HK-2 (cell line): ENCODE data around the gene MYCBP.
"Not testable (repeated sequence)": the region's sequence is repeated elsewhere in the genome, so short reads cannot be mapped to it uniquely, and the experiment has no call there.

Experiments used
- DNase-seq: peaks from one replicate; pipeline ENCODE4 v3.0.0-alpha.2; 2018; ENCODE audit not compliant: unreplicated experiment

Gene MYCBP, protein sequence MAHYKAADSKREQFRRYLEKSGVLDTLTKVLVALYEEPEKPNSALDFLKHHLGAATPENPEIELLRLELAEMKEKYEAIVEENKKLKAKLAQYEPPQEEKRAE

DNA sequence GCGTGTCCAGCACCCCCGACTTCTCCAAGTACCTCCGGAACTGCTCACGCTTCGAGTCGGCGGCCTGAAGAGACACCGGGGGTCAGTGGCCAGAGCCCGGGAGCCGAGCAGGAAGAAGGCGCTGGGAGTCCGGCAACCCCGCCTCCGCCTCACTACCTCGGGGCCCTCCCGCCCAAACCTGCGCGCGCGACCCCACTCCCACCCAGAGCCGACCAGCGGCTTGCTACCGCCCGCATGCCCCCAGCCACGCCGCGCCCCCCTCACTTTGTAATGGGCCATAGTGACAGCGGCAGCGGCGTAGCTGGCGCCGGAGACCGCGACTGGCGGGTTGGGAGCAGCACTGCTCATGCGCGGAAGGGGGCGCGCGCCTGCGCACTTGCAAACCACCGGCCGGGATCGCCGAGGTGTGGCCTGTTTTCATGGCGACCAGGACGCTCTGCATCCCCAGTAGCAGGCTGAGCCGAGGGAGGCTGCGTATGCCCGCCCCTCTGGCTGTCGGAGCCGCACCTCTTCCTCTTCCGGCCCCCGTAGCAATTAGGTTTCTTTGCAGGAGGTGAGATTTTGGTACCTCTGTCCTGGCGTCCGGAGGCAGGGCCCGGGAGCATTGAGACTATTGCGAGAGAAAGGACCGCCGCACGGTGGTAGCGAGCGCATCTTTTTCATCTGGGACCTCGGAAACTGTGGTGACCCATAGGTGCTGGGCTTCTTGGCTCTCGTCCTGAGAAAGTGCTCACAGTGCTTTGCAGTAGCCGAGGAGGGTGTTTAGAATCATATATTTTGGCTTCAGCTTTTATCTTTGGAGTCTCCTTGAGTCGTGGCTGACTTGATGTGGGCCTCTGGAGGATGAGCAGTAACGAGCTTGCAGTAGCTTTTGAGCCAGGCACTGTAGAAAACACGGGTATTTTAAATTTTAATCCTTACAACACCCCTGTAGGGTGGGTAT is at the start of gene MYCBP:
MYCBP (minus strand) TSS at position 322 of the 943 bp plus-strand sequence; CDS start at position 279, 43 bp downstream.
- peak; percentile 98 for DNase-seq

GRCh38 chr1:38919130-38919529 is 46.0 kb upstream of the MYCBP start:
- DNase-seq, result no peak

DNA sequence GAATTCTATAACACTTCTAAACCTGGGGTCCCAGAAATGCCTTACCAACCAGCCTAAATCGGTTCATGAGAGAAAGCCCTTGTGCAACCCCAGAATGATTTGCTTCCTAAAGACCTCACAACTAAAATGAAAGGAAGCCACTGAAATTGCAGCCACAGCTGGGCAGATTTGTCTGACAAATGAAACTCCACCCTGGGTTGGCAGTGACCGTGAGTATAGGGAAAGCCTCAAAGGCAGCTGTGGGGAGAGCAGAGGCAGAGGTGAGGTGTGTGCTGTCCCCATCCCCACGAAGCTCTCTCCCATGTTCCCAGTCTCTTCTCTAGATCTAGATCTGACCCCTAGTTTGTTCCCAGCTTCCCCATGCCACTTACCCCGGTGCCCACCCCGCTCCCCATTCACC is 45.4 kb upstream of the MYCBP start:
- DNase-seq, result no peak

GRCh38 chr1:38917772-38918171 is 44.6 kb upstream of the MYCBP start:
- DNase-seq, result no peak

- DNase-seq, result no peak
These were observed 44.2 kb upstream of the MYCBP start for GRCh38 chr1:38917337-38917736.

GRCh38 chr1:38915352-38915948 is 42.3 kb upstream of the MYCBP start:
- no peak for DNase-seq

DNA sequence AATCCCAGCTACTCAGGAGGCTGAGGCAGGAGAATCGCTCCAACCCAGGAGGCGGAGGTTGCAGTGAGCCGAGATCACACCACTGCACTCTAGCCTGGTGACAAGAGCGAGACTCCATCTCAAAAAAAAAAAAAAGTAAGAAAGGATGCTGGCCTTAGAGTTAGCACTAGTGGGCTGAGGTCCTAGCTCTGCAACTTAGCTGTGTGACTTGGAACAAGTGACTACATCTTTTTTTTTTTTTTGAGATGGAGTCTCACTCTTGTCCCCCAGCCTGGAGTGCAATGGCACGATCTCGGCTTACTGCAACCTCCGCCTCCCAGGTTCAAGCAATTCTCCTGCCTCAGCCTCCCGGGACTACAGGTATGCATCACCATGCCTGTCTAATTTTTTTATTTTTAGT is 41.8 kb upstream of the MYCBP start:
- DNase-seq, result not testable (repeated sequence)

DNA sequence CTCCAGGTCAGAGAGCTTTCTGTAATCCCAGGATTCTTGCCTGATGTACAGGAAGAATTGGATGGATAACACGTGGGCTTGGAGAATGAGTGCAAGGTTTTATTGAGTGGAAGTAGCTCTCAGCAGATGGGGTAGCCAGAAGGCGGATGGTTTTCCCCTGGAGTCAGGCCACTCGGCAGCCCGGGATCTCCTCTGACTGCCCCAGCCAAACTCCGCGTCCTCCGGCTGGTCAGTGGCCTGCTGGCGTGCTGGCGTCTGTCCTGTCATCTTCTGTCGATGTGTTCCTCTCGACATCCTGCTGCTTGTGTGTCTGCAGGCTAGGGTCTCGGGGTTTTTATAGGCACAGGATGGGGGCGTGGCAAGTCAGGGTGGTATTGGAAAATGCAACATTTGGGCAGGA is 35.7 kb upstream of the MYCBP start:
- DNase-seq, result no peak

GRCh38 chr1:38905985-38906384 is 32.8 kb upstream of the MYCBP start:
- DNase-seq, result no peak

DNA sequence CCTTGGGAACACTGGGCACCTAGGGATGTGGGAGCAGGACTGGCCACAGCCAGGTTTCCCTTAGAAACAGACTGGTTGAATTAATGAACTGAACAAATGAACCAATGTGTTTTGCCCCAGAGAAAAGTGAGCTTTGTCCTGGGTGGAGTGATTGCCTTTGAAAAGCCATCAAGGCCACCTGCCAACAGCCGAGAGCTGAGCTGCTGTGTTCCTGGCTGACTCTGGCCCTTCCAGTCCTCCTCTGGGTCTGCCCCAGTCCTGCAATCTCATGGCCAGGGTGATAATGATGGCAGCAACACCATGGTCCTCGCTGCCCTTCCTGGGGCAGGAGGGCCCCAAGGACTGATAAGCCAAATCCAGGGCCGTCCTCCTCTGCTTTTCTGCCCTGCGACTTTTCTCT is 26.4 kb upstream of the MYCBP start:
- no peak for DNase-seq

- DNase-seq, result no peak
These were observed 25.6 kb upstream of the MYCBP start for GRCh38 chr1:38898653-38899230.

DNA sequence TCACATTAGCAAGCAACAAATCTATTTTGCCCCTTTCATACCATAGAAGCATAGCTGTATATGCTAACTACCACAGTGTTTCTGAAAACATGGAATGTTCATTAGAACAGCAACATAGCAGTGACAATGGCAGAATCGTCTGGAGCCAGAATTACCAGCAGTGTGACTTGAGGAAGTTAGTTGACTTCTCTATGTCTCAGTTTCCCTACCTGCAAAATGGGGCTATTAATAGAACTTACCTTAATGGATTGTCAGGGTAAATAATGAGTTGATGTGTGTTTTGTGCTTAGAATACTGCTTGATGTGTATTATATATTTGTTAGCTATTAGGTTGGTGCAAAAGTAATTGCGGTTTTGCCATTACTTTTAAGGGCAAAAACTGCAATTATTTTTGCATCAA is 23.0 kb upstream of the MYCBP start:
- no peak for DNase-seq

GRCh38 chr1:38892976-38893375 is 19.8 kb upstream of the MYCBP start:
- DNase-seq, result no peak

DNA sequence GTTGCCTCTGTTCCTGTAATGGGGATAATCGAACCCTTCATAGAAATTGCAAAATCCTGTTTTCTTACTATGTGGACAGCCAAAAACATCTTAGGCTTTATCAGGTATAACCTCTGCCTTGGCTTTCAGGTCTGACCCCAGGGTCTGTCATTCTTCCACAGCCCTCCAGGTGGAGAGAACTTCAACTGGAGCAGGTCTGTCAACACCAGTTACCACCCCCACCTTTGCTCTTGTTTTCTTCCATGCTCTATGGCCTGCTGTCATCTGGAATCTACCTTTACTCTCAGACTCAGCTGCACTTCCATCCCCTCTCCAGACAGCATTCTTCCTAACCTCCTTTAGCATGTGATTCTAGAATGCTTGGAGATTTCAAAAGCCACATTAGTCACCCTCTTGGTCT is 18.6 kb upstream of the MYCBP start:
- DNase-seq, result no peak

GRCh38 chr1:38889589-38889988 is 16.4 kb upstream of the MYCBP start:
- DNase-seq, result no peak

- no peak for DNase-seq
These were observed 15.5 kb upstream of the MYCBP start for GRCh38 chr1:38888423-38889333.

DNA sequence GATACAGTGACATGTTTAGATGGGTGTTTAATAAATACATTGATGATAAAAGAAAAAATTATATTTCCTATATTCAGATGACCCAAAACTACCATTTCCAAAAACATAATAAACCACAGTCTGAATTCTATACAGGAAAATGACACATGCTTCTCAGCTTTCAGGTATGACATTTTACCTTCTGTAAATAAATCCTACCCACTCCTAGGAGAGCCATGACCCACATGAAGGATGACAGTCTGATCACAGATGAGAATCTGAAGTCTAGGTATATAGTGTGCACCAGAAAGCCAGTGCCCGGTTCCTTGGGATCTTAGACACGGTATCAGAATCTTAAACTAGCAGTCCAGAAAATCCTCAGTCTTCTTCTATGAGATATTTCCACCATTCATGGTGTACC is 11.9 kb upstream of the MYCBP start:
- DNase-seq, result no peak

DNA sequence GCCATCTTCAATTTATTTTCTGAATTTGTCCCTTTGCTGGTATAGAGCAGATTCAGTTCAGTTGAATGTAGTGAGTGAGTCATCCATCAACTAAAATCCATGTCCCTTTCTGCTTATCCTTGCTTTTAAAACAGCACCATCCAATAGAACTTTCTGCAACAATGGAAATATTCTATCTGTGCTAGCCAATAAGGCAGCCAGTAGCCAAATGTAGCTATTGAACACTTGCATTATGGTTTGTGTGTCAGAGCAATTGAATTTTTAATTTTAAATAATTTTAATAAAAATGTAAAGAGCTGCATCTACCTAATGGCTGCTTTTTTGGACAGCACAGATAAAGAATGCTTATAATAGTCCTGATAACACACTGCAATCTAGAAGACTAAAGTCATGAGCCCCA is 8.3 kb upstream of the MYCBP start, which contains the start of gene GJA9:
GJA9 (minus strand) TSS at position 101 of the 400 bp plus-strand sequence. CDS start 5,489 bp downstream, outside the sequence.
- DNase-seq, result no peak

DNA sequence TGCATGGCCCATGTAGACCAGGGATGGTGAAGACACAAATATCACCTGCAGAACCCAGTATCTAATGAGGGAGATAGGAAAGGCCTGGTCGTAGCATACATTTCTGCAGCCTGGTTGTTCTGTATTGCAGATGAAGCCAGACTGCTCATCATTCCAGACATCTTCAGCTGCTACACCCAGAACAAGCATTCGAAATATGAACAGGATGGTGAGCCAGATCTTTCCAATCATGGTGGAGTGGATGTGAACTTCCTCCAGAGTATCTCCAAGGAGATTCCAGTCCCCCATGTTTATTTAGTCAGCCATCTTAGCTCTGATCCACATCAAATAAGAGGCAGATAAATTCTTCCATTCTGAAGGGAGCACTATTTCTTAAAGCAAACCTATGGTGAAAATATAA is 2.7 kb upstream of the MYCBP start:
- DNase-seq, result no peak

DNA sequence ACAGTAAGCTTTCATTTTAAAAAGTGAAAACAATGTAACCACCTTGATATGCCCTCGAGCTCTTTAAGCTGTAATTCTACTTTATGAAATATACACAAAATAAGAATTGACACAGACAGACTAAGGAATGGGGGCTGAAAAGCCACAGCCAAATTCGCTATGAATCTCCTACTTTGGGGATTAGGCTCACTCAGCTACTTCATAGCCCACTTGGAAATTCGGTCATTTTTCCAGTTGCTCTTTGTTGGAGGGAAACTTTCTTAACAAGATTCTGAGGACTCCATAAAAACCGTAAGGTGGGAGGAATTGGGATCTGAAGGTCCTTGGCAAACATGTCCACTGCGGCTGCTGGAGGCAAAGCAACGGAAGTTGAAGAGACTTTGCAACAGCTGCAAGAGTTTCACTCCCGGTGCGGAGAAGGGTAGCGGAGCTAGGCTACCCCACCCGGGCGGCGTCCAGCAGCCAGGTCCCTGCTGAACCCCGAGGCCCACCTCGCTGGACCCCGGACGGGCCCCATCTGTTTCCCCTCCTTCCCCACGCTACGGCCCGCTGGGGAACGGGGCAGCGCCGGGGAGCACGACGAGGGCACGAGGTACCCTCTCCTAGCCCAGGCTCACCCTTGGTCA is 634 bp downstream of the MYCBP start:
- no peak for DNase-seq

DNA sequence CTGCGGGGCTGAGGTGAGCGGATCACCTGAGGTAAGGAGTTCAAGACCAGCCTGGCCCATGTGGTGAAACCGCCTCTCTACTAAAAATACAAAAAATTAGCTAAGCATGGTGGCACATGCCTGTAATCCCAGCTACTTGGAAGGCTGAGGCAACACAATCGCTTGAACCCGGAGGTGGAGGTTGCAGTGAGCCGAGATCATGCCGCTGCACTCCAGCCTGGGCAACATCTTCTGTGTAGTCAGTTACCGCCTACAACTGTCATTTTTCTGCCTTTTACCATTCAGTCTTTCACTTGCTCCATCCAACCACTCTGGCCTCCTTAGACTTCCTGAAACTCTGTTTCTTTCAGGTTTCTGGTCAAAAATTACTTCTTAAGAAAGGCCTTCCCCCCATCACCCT is 2.2 kb downstream of the MYCBP start:
- DNase-seq, result no peak
